Measurements from ENCODE around the gene VEGFC. TPM values are rescaled to one million over a fixed set of nuclear protein-coding genes. Genes with fewer than 3 reads are reported as not detected.
A peak's percentile ranks its signal among the peaks of the same experiment; 100 is the strongest.

VEGFC gene
- total and polyA plus RNA-seq, 9 donors: 5.1 to 7.9 (median 6.4) TPM

DNA sequence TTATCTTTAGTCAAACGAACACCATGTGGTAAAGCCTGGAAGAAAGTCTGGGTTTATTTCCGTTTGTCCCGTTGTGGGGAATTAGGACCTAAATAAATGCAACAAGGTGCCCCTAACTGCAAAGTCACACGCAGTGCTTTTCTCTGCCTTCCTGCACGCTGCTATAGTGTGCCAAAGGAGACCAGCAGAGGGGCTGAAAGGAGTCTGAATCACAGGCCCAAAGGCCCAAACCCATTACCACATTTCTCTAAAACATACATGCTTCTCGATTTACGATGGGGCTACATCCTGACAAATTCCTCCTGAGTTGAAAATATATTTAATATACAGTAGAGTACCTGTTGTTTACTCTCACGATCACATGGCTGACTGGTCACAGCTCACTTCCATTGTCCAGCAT, 4.5 kb downstream of the VEGFC start:
- Histone ChIP-seq H3K4me3 (ENCODE audit: low read length) (no peak overlapping the region), H3K27ac (ENCODE audit: low read length) (no peak overlapping the region)
- WGBS (ENCODE audit: insufficient coverage): 74% methylated on average over 3 of the region's 8 CpGs

DNA sequence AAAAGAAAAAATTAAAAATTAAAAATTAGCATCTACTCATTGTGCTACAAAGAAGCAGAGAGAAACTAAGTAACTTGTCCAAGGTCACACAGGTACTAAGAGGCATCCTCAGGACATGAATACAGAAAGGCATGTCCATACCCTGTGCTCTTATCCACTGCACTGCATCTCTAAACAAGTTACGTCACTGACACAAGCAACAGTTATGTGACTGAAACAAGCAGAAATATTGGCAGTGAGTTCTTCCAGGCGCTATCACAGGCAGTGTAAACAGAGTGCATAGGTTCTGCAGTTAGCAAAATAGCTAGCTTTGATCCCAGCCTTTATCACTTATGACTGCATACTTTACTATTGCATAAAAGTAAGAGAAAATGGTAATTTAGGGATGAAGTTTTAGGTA, 7.9 kb downstream of the VEGFC start:
- no peaks in the 10 kb centered on the region for H3K36me3 ChIP-seq (ENCODE audit: control insufficient read depth, insufficient read depth, low read length)
- peaks cover 2% of the 10 kb centered on the region for H3K27me3 ChIP-seq (ENCODE audit: control insufficient read depth, insufficient read depth, low read length)
- no peak for DNase-seq
- no peaks in the 10 kb centered on the region for H3K9me3 ChIP-seq (replicated peaks; ENCODE audit: control insufficient read depth, low read depth, low read length)
- WGBS (ENCODE audit: insufficient coverage): 100% methylated on average over 1 of the region's 2 CpGs
- H3K4me3 ChIP-seq (ENCODE audit: low read length): no peak overlapping the region
- peaks cover 3% of the 10 kb centered on the region for H3K4me1 ChIP-seq (ENCODE audit: control insufficient read depth, insufficient read depth, low read length)
- no peak overlapping the region for H3K27ac ChIP-seq (ENCODE audit: low read length)

More for the DNA sequence above, 4.5 kb downstream of the VEGFC start:
- Histone ChIP-seq H3K9me3 (replicated peaks; ENCODE audit: control insufficient read depth, low read depth, low read length) (no peaks in the 10 kb centered on the region), H3K4me1 (ENCODE audit: control insufficient read depth, insufficient read depth, low read length) (peaks cover 9% of the 10 kb centered on the region), H3K36me3 (ENCODE audit: control insufficient read depth, insufficient read depth, low read length) (no peaks in the 10 kb centered on the region), H3K27me3 (ENCODE audit: control insufficient read depth, insufficient read depth, low read length) (peaks cover 11% of the 10 kb centered on the region)
- no peak for DNase-seq

DNA sequence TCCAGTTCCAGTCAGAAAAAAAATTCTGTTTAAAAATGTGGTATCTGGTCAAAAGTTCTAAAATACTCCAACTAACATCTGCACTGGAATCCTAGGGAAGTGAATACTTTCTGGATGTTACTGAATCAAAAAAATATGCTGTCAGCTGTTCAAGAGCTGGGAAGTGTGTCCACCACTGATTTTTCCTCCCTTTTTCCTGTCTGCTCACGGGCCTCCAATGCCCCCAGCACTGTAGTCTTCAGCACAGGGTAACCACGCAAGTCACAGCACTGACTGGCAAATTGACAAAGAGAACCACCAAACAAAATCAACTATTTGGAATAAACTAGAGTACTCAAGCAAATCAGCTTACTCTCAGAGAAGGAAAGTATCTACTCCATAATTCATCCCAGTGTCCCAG, 9.9 kb downstream of the VEGFC start:
- Histone ChIP-seq H3K27me3 (ENCODE audit: control insufficient read depth, insufficient read depth, low read length) (no peaks in the 10 kb centered on the region), H3K4me1 (ENCODE audit: control insufficient read depth, insufficient read depth, low read length) (peaks cover 3% of the 10 kb centered on the region), H3K36me3 (ENCODE audit: control insufficient read depth, insufficient read depth, low read length) (no peaks in the 10 kb centered on the region), H3K9me3 (replicated peaks; ENCODE audit: control insufficient read depth, low read depth, low read length) (no peaks in the 10 kb centered on the region), H3K4me3 (ENCODE audit: low read length) (no peak overlapping the region), H3K27ac (ENCODE audit: low read length) (no peak overlapping the region)
- DNase-seq: peak; percentile 48
- WGBS (ENCODE audit: insufficient coverage): no CpG with 5 or more reads among the region's 2 CpGs

DNA sequence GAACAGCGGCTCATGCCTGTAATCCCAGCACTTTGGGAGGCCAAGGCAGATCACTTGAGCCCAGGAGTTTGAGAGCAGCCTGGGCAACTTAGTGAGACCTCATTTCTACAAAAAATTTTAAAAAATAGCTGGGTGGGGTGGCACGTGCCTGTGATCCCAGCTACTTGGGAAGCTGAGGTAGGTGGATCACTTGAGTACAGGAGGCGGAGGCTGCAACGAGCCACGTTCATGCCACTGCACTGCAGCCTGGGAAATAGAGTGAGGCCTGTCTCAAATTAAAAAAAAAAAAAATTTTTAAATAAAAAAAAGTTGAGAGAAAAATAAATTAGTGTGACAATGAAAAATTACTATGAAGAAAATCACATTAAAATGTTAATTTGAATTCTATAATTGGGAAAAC, 10.5 kb downstream of the VEGFC start:
- no peak overlapping the region for H3K27ac ChIP-seq (ENCODE audit: low read length)
- peaks cover 3% of the 10 kb centered on the region for H3K4me1 ChIP-seq (ENCODE audit: control insufficient read depth, insufficient read depth, low read length)
- no peaks in the 10 kb centered on the region for H3K27me3 ChIP-seq (ENCODE audit: control insufficient read depth, insufficient read depth, low read length)
- WGBS (ENCODE audit: insufficient coverage): 100% methylated on average over 1 of the region's 5 CpGs
- no peak for DNase-seq
- no peak overlapping the region for H3K4me3 ChIP-seq (ENCODE audit: low read length)
- H3K9me3 ChIP-seq (replicated peaks; ENCODE audit: control insufficient read depth, low read depth, low read length): no peaks in the 10 kb centered on the region
- no peaks in the 10 kb centered on the region for H3K36me3 ChIP-seq (ENCODE audit: control insufficient read depth, insufficient read depth, low read length)

DNA sequence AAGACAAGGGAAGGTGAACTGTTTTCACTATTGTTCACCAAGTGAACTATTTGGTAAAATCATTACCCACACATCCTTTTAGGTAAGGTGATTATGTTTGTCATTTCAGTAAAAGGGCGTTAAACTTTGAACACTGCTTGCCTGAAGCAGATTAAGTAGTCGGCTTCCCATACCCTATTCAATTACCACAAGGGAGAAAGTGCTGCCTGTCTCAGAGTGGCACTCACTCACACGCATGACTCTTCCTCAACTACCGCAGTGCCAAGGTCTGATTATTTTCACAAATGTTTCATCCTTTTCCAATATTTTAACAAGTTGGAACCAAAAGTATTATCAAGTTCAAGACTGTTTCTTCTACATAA, 11.0 kb downstream of the VEGFC start:
- no peak overlapping the region for H3K27ac ChIP-seq (ENCODE audit: low read length)
- H3K4me3 ChIP-seq (ENCODE audit: low read length): no peak overlapping the region
- DNase-seq: no peak
- WGBS (ENCODE audit: insufficient coverage): 25% methylated on average over 3 of the region's 4 CpGs
- H3K36me3 ChIP-seq (ENCODE audit: control insufficient read depth, insufficient read depth, low read length): no peaks in the 10 kb centered on the region
- H3K4me1 ChIP-seq (ENCODE audit: control insufficient read depth, insufficient read depth, low read length): peaks cover 3% of the 10 kb centered on the region
- H3K27me3 ChIP-seq (ENCODE audit: control insufficient read depth, insufficient read depth, low read length): no peaks in the 10 kb centered on the region
- H3K9me3 ChIP-seq (replicated peaks; ENCODE audit: control insufficient read depth, low read depth, low read length): no peaks in the 10 kb centered on the region

DNA sequence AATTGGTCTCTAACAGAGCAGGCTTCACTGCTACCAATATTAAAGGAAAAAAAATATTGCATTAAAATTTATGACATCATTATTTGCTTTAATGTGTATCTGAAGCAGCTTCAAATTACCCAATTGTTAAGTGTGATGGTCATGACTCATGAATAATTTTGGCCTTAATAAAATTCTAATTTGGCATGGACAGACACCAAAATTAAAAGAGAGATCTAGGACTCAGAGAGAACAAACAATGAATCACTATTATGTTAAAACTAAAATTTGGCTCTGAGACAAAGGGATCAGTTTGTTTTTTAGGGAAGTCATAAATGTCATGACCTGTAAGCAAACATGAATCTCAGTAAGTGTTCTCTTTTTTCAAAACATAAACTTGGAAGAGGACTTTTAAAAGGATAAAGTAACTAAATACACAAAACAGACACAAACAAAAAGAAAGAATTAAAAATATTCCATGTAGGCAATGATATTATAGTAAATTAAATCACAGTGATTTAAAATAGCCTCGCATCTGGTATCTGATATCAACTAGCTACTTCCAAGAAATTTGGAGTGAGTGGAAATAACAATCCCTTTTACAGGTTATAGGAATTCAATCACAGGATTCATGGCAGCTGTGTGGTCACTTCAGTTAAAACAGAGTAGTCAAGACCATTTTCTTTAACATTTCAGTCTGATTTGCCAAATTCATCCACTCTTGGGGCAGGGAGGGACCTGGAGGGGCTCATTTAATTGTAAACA, 11.6 kb downstream of the VEGFC start:
- Histone ChIP-seq H3K36me3 (ENCODE audit: control insufficient read depth, insufficient read depth, low read length) (no peaks in the 10 kb centered on the region), H3K9me3 (replicated peaks; ENCODE audit: control insufficient read depth, low read depth, low read length) (no peaks in the 10 kb centered on the region), H3K27me3 (ENCODE audit: control insufficient read depth, insufficient read depth, low read length) (no peaks in the 10 kb centered on the region), H3K4me1 (ENCODE audit: control insufficient read depth, insufficient read depth, low read length) (peaks cover 3% of the 10 kb centered on the region), H3K4me3 (ENCODE audit: low read length) (no peak overlapping the region), H3K27ac (ENCODE audit: low read length) (no peak overlapping the region)
- DNase-seq: no peak
- no CpG with 5 or more reads among the region's 1 CpG for WGBS (ENCODE audit: insufficient coverage)

DNA sequence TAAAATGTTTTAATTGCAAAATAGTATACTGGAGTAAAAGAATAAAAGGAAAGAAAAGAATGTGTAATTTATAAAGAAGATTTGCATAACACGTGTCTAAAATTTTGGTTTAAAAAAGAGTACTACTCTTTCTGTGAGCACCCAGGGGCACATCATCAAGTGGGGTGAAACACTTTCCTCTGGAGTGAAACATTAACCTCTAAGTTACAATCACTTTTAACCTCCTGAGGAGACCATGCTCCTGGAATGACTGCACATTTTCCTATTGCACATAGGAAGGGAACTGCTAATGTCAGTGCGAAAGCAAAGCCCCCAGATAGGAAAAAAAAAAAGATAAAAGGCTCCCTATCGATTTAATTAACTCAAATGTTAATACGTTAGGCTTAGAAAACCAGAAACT, 13.3 kb downstream of the VEGFC start:
- no peak overlapping the region for H3K27ac ChIP-seq (ENCODE audit: low read length)
- DNase-seq: no peak
- H3K27me3 ChIP-seq (ENCODE audit: control insufficient read depth, insufficient read depth, low read length): no peaks in the 10 kb centered on the region
- H3K36me3 ChIP-seq (ENCODE audit: control insufficient read depth, insufficient read depth, low read length): no peaks in the 10 kb centered on the region
- H3K9me3 ChIP-seq (replicated peaks; ENCODE audit: control insufficient read depth, low read depth, low read length): no peaks in the 10 kb centered on the region
- WGBS (ENCODE audit: insufficient coverage): no CpG with 5 or more reads among the region's 4 CpGs
- peaks cover 3% of the 10 kb centered on the region for H3K4me1 ChIP-seq (ENCODE audit: control insufficient read depth, insufficient read depth, low read length)
- H3K4me3 ChIP-seq (ENCODE audit: low read length): no peak overlapping the region

DNA sequence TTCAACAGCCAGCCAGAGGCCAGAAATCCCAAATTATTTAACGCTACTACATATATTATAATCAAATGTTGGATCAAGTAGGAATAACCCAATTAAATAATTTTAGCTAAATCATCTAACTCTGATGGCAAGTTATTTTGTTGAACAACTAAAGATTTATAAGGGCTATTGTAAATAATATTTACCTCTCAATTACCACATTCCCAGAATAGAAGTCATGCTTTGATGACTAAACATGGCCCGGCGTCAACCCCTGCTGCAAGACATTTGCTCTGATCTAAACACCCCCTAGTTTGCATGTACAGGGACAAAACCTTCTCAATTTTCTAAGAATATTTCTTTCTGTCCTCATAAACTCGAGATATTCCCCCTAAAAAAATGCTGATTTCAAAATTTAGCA, 14.2 kb downstream of the VEGFC start:
- DNase-seq: no peak
- Histone ChIP-seq H3K27ac (ENCODE audit: low read length) (no peak overlapping the region), H3K4me1 (ENCODE audit: control insufficient read depth, insufficient read depth, low read length) (peaks cover 3% of the 10 kb centered on the region), H3K4me3 (ENCODE audit: low read length) (no peak overlapping the region), H3K27me3 (ENCODE audit: control insufficient read depth, insufficient read depth, low read length) (no peaks in the 10 kb centered on the region), H3K9me3 (replicated peaks; ENCODE audit: control insufficient read depth, low read depth, low read length) (no peaks in the 10 kb centered on the region), H3K36me3 (ENCODE audit: control insufficient read depth, insufficient read depth, low read length) (no peaks in the 10 kb centered on the region)
- WGBS (ENCODE audit: insufficient coverage): 80% methylated on average over 2 of the region's 4 CpGs

DNA sequence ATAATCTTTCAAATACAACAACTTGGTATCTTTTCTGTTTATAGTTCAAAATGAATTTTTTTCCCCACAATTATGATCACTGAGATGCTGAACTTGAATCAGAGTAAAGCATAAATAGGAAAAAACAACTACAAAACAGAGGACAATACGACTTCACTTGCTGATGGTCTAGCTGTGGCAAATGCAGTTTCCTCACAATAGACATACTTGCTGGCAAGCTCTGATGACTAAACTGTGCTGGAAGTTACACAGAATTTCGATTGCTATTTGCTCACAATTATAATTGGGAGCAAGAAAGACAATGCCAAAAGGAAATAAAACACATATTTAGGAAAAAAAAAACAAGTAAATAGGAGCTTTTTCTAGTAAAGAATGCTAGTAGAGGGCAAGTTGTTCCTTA, 14.7 kb downstream of the VEGFC start:
- no peak for DNase-seq
- Histone ChIP-seq H3K36me3 (ENCODE audit: control insufficient read depth, insufficient read depth, low read length) (no peaks in the 10 kb centered on the region), H3K4me1 (ENCODE audit: control insufficient read depth, insufficient read depth, low read length) (peaks cover 3% of the 10 kb centered on the region), H3K27me3 (ENCODE audit: control insufficient read depth, insufficient read depth, low read length) (no peaks in the 10 kb centered on the region), H3K27ac (ENCODE audit: low read length) (no peak overlapping the region), H3K4me3 (ENCODE audit: low read length) (no peak overlapping the region), H3K9me3 (replicated peaks; ENCODE audit: control insufficient read depth, low read depth, low read length) (no peaks in the 10 kb centered on the region)
- no CpG with 5 or more reads among the region's 2 CpGs for WGBS (ENCODE audit: insufficient coverage)

DNA sequence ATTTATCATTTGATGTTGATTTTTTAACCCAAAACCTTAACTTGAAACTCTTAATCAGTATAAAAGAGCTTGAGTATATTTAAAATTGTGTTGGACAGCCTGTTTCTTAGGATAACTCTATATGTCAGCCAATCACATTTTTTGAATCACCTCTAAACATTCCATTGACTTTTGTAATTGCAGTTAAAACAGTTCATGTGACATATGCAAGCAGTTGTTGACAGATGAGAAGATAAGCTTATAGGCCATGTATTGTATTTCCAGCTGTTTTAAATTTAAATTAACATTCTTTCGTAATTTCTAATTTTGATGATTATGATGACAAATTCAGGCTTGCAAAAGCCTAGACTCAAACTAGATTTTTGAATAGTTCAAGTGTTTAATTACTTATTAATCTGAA, 17.4 kb downstream of the VEGFC start:
- Histone ChIP-seq H3K36me3 (ENCODE audit: control insufficient read depth, insufficient read depth, low read length) (no peaks in the 10 kb centered on the region), H3K9me3 (replicated peaks; ENCODE audit: control insufficient read depth, low read depth, low read length) (no peaks in the 10 kb centered on the region), H3K4me3 (ENCODE audit: low read length) (no peak overlapping the region), H3K4me1 (ENCODE audit: control insufficient read depth, insufficient read depth, low read length) (no peaks in the 10 kb centered on the region), H3K27me3 (ENCODE audit: control insufficient read depth, insufficient read depth, low read length) (no peaks in the 10 kb centered on the region), H3K27ac (ENCODE audit: low read length) (no peak overlapping the region)
- DNase-seq: no peak
- no CpG with 5 or more reads among the region's 1 CpG for WGBS (ENCODE audit: insufficient coverage)

DNA sequence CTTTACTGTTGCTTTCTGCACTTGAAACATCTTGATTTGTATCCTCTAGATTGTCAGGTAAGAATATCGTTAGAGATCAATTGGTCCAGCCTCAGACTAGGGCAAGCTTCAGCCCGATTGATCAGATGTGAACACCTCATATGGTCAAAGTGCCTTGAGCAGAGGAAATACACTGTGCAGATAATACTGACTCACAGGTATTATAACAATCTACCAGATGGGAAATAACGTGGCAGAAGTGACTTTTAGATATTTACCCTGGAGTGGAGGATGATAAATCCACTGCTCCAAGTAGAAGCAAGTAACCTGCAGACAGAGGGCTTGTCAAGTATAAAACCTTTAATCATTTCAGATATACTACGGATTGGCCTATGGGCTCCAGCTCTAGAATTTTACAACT, 17.9 kb downstream of the VEGFC start:
- Histone ChIP-seq H3K27me3 (ENCODE audit: control insufficient read depth, insufficient read depth, low read length) (no peaks in the 10 kb centered on the region), H3K9me3 (replicated peaks; ENCODE audit: control insufficient read depth, low read depth, low read length) (no peaks in the 10 kb centered on the region), H3K36me3 (ENCODE audit: control insufficient read depth, insufficient read depth, low read length) (no peaks in the 10 kb centered on the region), H3K4me3 (ENCODE audit: low read length) (no peak overlapping the region), H3K4me1 (ENCODE audit: control insufficient read depth, insufficient read depth, low read length) (no peaks in the 10 kb centered on the region), H3K27ac (ENCODE audit: low read length) (no peak overlapping the region)
- WGBS (ENCODE audit: insufficient coverage): no CpG with 5 or more reads among the region's 4 CpGs
- DNase-seq: no peak

All from muscle of leg (tissue), 11 donors.